Upper lobe of right lung (tissue), 1 donor: ENCODE results near the gene GATM. TPM values are rescaled to one million over a fixed set of nuclear protein-coding genes. Genes with fewer than 3 reads are reported as not detected.

Source experiments
- ATAC-seq: fragments of 200-7000 bp; cut with Tn5 transposase; one replicate; pipeline ENCODE4 v1.9.1; 2020; ENCODE audit warnings: mild to moderate bottlenecking, moderate library complexity
- DNase-seq: peaks from one replicate; pipeline ENCODE4 v3.0.0-alpha.2; 2020
- H3K27ac ChIP-seq: fragments of 200-600 bp; one replicate; pipeline ENCODE4 v1.8.0; 2022
- H3K27me3 ChIP-seq: fragments of 200-600 bp; one replicate; pipeline ENCODE4 v1.8.0; 2022; ENCODE audit warnings: mild to moderate bottlenecking
- H3K36me3 ChIP-seq: fragments of 200-600 bp; one replicate; pipeline ENCODE4 v1.8.0; 2022
- H3K4me1 ChIP-seq: fragments of 200-600 bp; one replicate; pipeline ENCODE4 v1.8.0; 2022
- H3K4me3 ChIP-seq: fragments of 200-600 bp; one replicate; pipeline ENCODE4 v1.8.0; 2022; ENCODE audit warnings: mild to moderate bottlenecking
- H3K9me3 ChIP-seq: fragments of 200-600 bp; one replicate; pipeline ENCODE4 v1.8.0; 2022
- intact Hi-C: fragments of 100-400 bp; cut with DNase I; formaldehyde crosslinking; loops from one replicate; pipeline ENCODE4 v1.11.0; 2022
- total RNA-seq: library from RNA; stranded (reverse); fragmentation: NEBNext Ultra II Directional; extraction: Animal tissue kit (Norgen Biotek cat#: 25700); gene quantifications from one replicate; pipeline ENCODE4 v1.2.1, GENCODE V29; 2021
- TF ChIP-seq, protein P1 (sequence below): fragments of 200-600 bp; IDR thresholded peaks from one replicate; pipeline ENCODE4 v1.8.0; 2022; ENCODE audit warnings: antibody characterized with exemption
- donor health status: DM: no; HTN: yes; CAD: no; lungs with severe emphysema.

GATM gene
- total RNA-seq, 1 donor from 2014 or later = 7.2 TPM

DNA sequence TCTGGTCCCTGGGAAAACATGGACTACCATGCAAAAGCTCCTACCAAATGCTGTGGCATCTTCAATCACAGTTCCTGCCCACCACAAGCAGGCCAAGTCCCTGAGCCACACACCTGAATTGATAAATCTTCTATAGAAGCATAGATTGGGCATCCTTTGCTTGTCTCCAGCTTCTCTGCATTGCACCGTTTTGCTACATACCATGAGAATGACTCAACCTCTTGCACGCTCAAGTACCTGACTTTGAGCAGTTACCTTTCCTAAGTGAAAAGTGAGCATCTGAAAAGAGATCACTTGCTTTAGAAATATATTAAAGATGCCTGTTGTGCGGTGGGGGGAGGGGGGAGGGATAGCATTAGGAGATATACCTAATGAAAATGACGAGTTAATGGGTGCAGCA, 31.3 kb downstream of the GATM start:
- DNase-seq (no peak), ATAC-seq (peak; percentile 49)

DNA sequence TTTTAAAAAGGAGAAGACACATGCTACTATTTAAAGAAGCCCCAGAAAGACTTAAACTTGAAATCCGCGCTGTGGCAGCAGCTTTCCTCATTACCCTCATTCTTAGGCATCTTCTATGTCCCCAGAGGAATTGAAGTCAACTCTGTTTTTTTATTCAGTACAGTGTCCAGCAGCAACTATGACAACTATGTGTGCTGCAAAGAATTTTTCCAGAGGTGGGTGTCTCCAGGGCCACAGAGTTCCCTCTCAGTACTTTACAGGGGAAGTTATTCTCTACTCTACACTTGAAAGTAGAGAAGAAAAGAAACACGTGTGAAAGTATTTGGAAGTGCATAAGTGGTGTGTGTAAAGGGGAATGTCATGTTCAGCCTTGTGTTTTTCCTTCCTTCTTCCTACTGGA, 32.0 kb downstream of the GATM start:
- Histone ChIP-seq H3K4me1 (no peaks in the 10 kb centered on the region), H3K27me3 (peaks cover 12% of the 10 kb centered on the region), H3K4me3 (no peak overlapping the region), H3K9me3 (no peaks in the 10 kb centered on the region), H3K36me3 (no peaks in the 10 kb centered on the region), H3K27ac (no peak overlapping the region)
- TF ChIP-seq, protein P1, sequence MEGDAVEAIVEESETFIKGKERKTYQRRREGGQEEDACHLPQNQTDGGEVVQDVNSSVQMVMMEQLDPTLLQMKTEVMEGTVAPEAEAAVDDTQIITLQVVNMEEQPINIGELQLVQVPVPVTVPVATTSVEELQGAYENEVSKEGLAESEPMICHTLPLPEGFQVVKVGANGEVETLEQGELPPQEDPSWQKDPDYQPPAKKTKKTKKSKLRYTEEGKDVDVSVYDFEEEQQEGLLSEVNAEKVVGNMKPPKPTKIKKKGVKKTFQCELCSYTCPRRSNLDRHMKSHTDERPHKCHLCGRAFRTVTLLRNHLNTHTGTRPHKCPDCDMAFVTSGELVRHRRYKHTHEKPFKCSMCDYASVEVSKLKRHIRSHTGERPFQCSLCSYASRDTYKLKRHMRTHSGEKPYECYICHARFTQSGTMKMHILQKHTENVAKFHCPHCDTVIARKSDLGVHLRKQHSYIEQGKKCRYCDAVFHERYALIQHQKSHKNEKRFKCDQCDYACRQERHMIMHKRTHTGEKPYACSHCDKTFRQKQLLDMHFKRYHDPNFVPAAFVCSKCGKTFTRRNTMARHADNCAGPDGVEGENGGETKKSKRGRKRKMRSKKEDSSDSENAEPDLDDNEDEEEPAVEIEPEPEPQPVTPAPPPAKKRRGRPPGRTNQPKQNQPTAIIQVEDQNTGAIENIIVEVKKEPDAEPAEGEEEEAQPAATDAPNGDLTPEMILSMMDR = no peak
- intact Hi-C loops = no loop called here
- ATAC-seq = peak; percentile 76
- DNase-seq = no peak

More for the DNA sequence above, 31.3 kb downstream of the GATM start:
- Histone ChIP-seq H3K4me1 (no peaks in the 10 kb centered on the region), H3K9me3 (no peaks in the 10 kb centered on the region), H3K27me3 (peaks cover 12% of the 10 kb centered on the region), H3K36me3 (no peaks in the 10 kb centered on the region), H3K4me3 (no peak overlapping the region), H3K27ac (no peak overlapping the region)
- TF ChIP-seq, protein P1 = no peak
- intact Hi-C loops = no loop called here

DNA sequence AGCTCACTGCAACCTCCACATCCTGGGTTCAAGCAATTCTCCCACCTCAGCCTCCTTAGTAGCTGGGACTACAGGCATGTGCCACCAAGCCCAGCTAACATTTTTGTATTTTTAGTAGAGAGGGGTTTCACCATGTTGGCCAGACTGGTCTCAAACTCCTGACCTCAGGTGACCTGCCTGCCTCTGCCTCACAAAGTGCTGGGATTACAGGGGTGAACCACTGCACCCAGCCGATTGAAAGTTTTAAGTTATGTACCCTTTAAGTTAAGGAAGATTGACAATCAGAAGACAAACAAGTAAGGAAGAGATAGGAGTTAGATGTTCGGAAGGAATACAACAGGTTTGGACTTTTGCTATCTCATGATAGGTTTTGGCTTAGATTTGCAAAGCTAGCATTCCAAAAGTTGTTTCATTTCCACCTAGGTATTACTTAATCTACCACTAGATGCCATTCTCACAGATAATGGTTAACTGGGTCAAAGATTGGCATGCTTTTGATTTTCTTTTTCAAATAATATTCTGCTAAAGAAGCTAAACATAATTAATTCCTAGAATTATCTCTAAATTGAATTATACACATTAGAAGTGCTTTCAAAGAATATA, 35.0 kb downstream of the GATM start:
- Histone ChIP-seq H3K27ac (no peak overlapping the region), H3K9me3 (no peaks in the 10 kb centered on the region), H3K4me1 (no peaks in the 10 kb centered on the region), H3K27me3 (peaks cover 9% of the 10 kb centered on the region), H3K36me3 (no peaks in the 10 kb centered on the region), H3K4me3 (no peak overlapping the region)
- ATAC-seq (no peak), DNase-seq (no peak)
- TF ChIP-seq, protein P1 = no peak
- intact Hi-C loops = no loop called here

GRCh38 chr15:45341790-45342189, 36.6 kb downstream of the GATM start:
- intact Hi-C loops = no loop called here
- peaks cover 7% of the 10 kb centered on the region for H3K27me3 ChIP-seq
- no peaks in the 10 kb centered on the region for H3K9me3 ChIP-seq
- H3K4me1 ChIP-seq = no peaks in the 10 kb centered on the region
- TF ChIP-seq, protein P1 = no peak
- DNase-seq (no peak), ATAC-seq (no peak)
- H3K27ac ChIP-seq = no peak overlapping the region
- H3K4me3 ChIP-seq = no peak overlapping the region
- no peaks in the 10 kb centered on the region for H3K36me3 ChIP-seq

- intact Hi-C loops = no loop called here
- Histone ChIP-seq H3K4me3 (no peak overlapping the region), H3K36me3 (no peaks in the 10 kb centered on the region), H3K4me1 (no peaks in the 10 kb centered on the region), H3K9me3 (no peaks in the 10 kb centered on the region), H3K27ac (no peak overlapping the region), H3K27me3 (no peaks in the 10 kb centered on the region)
- ATAC-seq = no peak
- DNase-seq = no peak
- TF ChIP-seq, protein P1 = no peak
These were observed 37.9 kb downstream of the GATM start for GRCh38 chr15:45340429-45340828.

DNA sequence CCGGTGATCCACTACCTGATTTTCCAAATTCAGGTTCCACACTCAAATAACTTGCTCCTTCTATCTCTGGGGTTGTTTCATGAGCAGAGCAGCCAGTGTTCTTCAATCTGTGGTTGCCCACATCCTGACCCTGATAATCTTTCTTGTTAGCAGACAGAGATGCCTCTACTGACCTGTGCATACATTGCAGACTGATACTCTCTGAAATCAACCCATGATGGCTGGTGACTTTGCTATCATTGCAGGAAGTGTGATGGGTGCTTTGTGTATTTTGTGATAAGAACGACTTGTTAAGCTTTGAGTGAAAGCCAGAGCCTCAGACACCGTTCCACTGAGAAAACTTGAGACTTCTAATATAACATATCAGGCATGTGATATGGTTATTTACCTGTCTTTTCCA, 39.9 kb downstream of the GATM start:
- no peak for ATAC-seq
- no peaks in the 10 kb centered on the region for H3K36me3 ChIP-seq
- no peak overlapping the region for H3K27ac ChIP-seq
- TF ChIP-seq, protein P1 = no peak
- no peaks in the 10 kb centered on the region for H3K9me3 ChIP-seq
- intact Hi-C loops = no loop called here
- no peak for DNase-seq
- no peak overlapping the region for H3K4me3 ChIP-seq
- H3K4me1 ChIP-seq = peaks cover 9% of the 10 kb centered on the region
- no peaks in the 10 kb centered on the region for H3K27me3 ChIP-seq
